ENCODE measurements around the gene OTOG.

GRCh38 chr11:17529844-17530185 is 17.2 kb upstream of the OTOG start:
- TF ChIP-seq CREB1 (IDR thresholded peaks at IDR 0.05) = no peak
- no peak for TF ChIP-seq CTCF (IDR thresholded peaks at IDR 0.05; ENCODE audit: control extremely low read depth in 1 of 3, insufficient read depth in 1 of 3, low read depth in 1 of 3, low read length in 3 of 3)
- TF ChIP-seq EP300 (IDR thresholded peaks at IDR 0.05; ENCODE audit: borderline replicate concordance in 1 of 2, low read depth in 2 of 2, low read length in 2 of 2) = no peak
- TF ChIP-seq POLR2AphosphoS5 (IDR thresholded peaks at IDR 0.05; ENCODE audit: low read depth, low read length) = no peak
- TF ChIP-seq POLR2A (IDR thresholded peaks at IDR 0.05; ENCODE audit: control extremely low read depth in 1 of 2, low read depth in 2 of 2, low read length in 2 of 2) = no peak
- no peak for TF ChIP-seq ZNF274 (IDR thresholded peaks at IDR 0.05; ENCODE audit: borderline replicate concordance, extremely low read depth, low read length)
- TF ChIP-seq TAF1 (IDR thresholded peaks at IDR 0.05; ENCODE audit: low read depth, low read length) = no peak
- no peak for TF ChIP-seq RFX5 (IDR thresholded peaks at IDR 0.05; ENCODE audit: borderline replicate concordance, low read depth, low read length)
- TF ChIP-seq NRF1 (IDR thresholded peaks at IDR 0.05; ENCODE audit: low read depth, low read length) = no peak
- TF ChIP-seq RAD21 (IDR thresholded peaks at IDR 0.05 in 1 of 2, conservative IDR thresholded peaks at IDR 0.05 in 1 of 2; ENCODE audit: low read depth in 2 of 2, low read length in 2 of 2) = no peak
- no peak for TF ChIP-seq ATF3 (IDR thresholded peaks at IDR 0.05; ENCODE audit: insufficient read depth, low read depth, low read length)
- TF ChIP-seq CHD1 (IDR thresholded peaks at IDR 0.05; ENCODE audit: low read depth, low read length) = no peak
- no peak for TF ChIP-seq CHD2 (IDR thresholded peaks at IDR 0.05; ENCODE audit: low read length)
